ENCODE data around the gene RIPK3.

The RIPK3 gene

GRCh38 chr14:24316597-24316950 lies 23.2 kb downstream of the RIPK3 start:
- no peak for DNase-seq

GRCh38 chr14:24315807-24316596 lies 23.8 kb downstream of the RIPK3 start:
- peak; percentile 49 for DNase-seq

GRCh38 chr14:24315243-24315806 lies 24.5 kb downstream of the RIPK3 start:
- no peak for DNase-seq

GRCh38 chr14:24314377-24315193 lies 25.2 kb downstream of the RIPK3 start:
- no peak for DNase-seq

GRCh38 chr14:24313913-24314312 lies 25.9 kb downstream of the RIPK3 start:
- DNase-seq, result no peak

GRCh38 chr14:24312736-24313507 lies 26.9 kb downstream of the RIPK3 start:
- no peak for DNase-seq

- peak; percentile 34 for DNase-seq
Measured at GRCh38 chr14:24311837-24312615, 27.8 kb downstream of the RIPK3 start.

- peak; percentile 95 for DNase-seq
Measured at GRCh38 chr14:24310646-24311604, 28.9 kb downstream of the RIPK3 start, which contains the start of gene LTB4R. Gene LTB4R (plus strand): TSS chr14:24311502. CDS start chr14:24315652, 4,150 bp downstream.

GRCh38 chr14:24310265-24310645 lies 29.5 kb downstream of the RIPK3 start:
- peak; percentile 76 for DNase-seq

- DNase-seq, result peak; percentile 46
Measured at GRCh38 chr14:24309538-24310264, 30.1 kb downstream of the RIPK3 start, which contains the start of gene LTB4R2. Gene LTB4R2 (plus strand): TSS chr14:24310140. CDS start chr14:24310665, 525 bp downstream.

GRCh38 chr14:24308342-24309124 lies 31.3 kb downstream of the RIPK3 start:
- no peak for DNase-seq

- DNase-seq, result peak; percentile 62
Measured at GRCh38 chr14:24307575-24308341, 32.0 kb downstream of the RIPK3 start, which contains the start of gene CIDEB. Gene CIDEB (minus strand): TSS chr14:24307977. CDS start chr14:24307858, 119 bp downstream.

- DNase-seq, result no peak
Measured at GRCh38 chr14:24307156-24307574, 32.6 kb downstream of the RIPK3 start.

GRCh38 chr14:24304019-24304387 lies 35.8 kb downstream of the RIPK3 start:
- no peak for DNase-seq

GRCh38 chr14:24300326-24300980 lies 39.3 kb downstream of the RIPK3 start:
- DNase-seq, result no peak

- DNase-seq, result peak; percentile 93
Measured at GRCh38 chr14:24299255-24300191, 40.3 kb downstream of the RIPK3 start, which contains the start of the genes DHRS1 and NOP9. Gene DHRS1 (minus strand): TSS chr14:24299780. CDS start chr14:24299106, 674 bp downstream. Gene NOP9 (plus strand): TSS chr14:24299850. CDS start chr14:24299955, 105 bp downstream.

Measured in NCI-H69 (cell line).